ENCODE results near the gene SMAD3. TPM values are rescaled to one million over a fixed set of nuclear protein-coding genes. Genes with fewer than 3 reads are reported as not detected.
A peak's percentile ranks its signal among the peaks of the same experiment; 100 is the strongest.

Gene SMAD3
- total RNA-seq, 2 experiments from 2014 or later: 33.7 to 40.8 TPM

DNA sequence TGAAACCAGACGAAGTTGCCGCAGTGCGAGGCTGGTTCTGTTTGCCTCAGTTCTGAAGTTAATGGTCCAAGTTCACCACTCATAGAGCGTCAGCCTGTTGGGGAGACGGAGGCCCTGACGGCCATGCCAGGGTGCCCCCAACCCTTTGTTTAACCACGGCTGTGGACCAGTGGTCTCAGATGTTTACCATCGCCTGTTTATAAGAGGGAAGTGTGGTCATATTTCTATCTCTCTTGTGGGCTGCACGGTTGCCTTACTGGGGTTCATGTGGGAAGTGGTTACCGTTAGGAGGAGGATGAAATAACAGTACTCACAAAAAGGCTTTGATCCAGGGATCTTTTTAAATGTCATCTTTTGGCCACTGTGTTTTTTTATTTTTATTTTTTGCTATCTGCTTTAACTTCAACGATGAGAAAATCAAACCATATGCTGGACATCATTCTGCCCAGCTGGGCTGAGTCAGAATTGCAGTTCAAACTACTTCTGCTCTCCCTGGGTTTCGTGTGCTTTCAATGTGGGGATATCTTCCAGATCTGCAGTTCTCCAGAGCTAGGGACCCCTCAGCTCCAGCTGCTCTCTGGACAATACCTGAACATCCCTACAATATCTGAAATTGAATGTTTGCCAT, 17.8 kb downstream of the SMAD3 start:
- H3K4me1 Mint-ChIP-seq: peaks cover 92% of the 10 kb centered on the region
- peak overlapping the region; percentile 82 for H3K27ac Mint-ChIP-seq
- POLR2A ChIA-PET: interaction anchor here (0.9 to 3.9 kb wide), 4 partner anchors 15 to 18 kb away, joined by 4 to 34 read pairs (median 16); no protein-coding TSS in a partner anchor
- intact Hi-C loops (cut with DNase I, micrococcal nuclease): loop anchor here (5.0 to 10.0 kb wide), 4 partner anchors 51 to 222 kb away; no protein-coding TSS in a partner anchor
- H3K27me3 Mint-ChIP-seq: no peaks in the 10 kb centered on the region
- peaks cover 3% of the 10 kb centered on the region for H3K9me3 Mint-ChIP-seq (ENCODE audit: low read depth)
- peak; percentile 27 for DNase-seq
- ATAC-seq: no peak
- H3K4me3 Mint-ChIP-seq: peak overlapping the region; percentile 41
- peaks cover 26% of the 10 kb centered on the region for H3K36me3 Mint-ChIP-seq (ENCODE audit: low read depth)
- CTCF ChIA-PET: interaction anchor here (0.7 to 2.8 kb wide), 3 partner anchors 14 to 18 kb away, joined by 3 to 20 read pairs (median 13); no protein-coding TSS in a partner anchor

GRCh38 chr15:67084561-67084960, 19.2 kb downstream of the SMAD3 start:
- POLR2A ChIA-PET: interaction anchor here (0.6 to 3.8 kb wide), 6 partner anchors 14 to 45 kb away, joined by 3 to 24 read pairs (median 7); no protein-coding TSS in a partner anchor

DNA sequence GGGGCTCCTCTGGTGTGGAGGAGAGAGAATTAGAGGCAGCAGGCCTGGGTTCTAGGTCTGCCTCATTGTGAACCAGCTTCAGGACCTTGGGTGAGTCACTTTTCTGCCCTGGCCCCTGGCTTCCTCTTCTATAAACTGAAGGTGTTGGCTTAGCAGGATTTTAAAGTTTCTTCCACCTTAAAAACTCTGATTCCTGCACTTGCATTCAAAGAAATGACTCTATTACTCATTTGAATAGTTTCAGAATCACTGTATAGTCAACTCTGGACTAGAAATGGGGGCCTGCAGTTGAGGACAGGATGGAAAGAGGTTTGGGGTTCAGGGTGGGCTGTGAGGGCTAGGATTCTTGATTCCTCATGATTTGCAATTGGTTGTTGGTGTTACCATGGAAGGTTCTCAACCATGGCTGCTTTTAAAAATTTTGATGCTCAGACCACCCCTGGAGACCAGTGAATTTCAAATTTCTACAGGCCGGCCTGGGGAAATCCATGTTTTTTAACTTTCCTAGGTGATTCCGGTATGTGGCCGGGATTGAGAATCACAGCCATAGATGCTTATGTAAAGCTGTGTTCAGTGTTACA, 19.9 kb downstream of the SMAD3 start:
- ATAC-seq: peak; percentile 71
- POLR2A ChIA-PET: interaction anchor here (0.7 to 3.8 kb wide), 7 partner anchors 13 to 169 kb away, joined by 3 to 24 read pairs (median 4); partner anchors contain the start of genes AAGAB and IQCH
- Mint-ChIP-seq H3K27ac (peak overlapping the region; percentile 82), H3K9me3 (ENCODE audit: low read depth) (peaks cover 3% of the 10 kb centered on the region), H3K27me3 (no peaks in the 10 kb centered on the region), H3K36me3 (ENCODE audit: low read depth) (peaks cover 24% of the 10 kb centered on the region), H3K4me3 (peak overlapping the region; percentile 52), H3K4me1 (peaks cover 97% of the 10 kb centered on the region)
- intact Hi-C loops (cut with DNase I, micrococcal nuclease): loop anchor here (1.0 to 10.0 kb wide), 11 partner anchors 16 to 222 kb away; partner anchors contain the start of genes AAGAB (in 1 of the 2) and IQCH (in 1 of the 2)
- CTCF ChIA-PET: interaction anchor here (0.6 to 3.7 kb wide), 6 partner anchors 16 to 219 kb away, joined by 3 to 25 read pairs (median 3); no protein-coding TSS in a partner anchor
- peak; percentile 83 for DNase-seq

More at GRCh38 chr15:67084561-67084960, 19.2 kb downstream of the SMAD3 start:
- Mint-ChIP-seq H3K27ac (peak overlapping the region; percentile 82), H3K27me3 (no peaks in the 10 kb centered on the region), H3K4me1 (peaks cover 98% of the 10 kb centered on the region), H3K9me3 (ENCODE audit: low read depth) (peaks cover 3% of the 10 kb centered on the region), H3K36me3 (ENCODE audit: low read depth) (peaks cover 24% of the 10 kb centered on the region), H3K4me3 (peak overlapping the region; percentile 52)
- CTCF ChIA-PET: interaction anchor here (0.6 to 3.7 kb wide), 5 partner anchors 9 to 1229 kb away, joined by 3 to 25 read pairs (median 6); no protein-coding TSS in a partner anchor
- intact Hi-C loops (cut with DNase I, micrococcal nuclease): loop anchor here (2.0 to 10.0 kb wide), 5 partner anchors 50 to 220 kb away; no protein-coding TSS in a partner anchor
- DNase-seq (no peak), ATAC-seq (no peak)

- H3K36me3 Mint-ChIP-seq (ENCODE audit: low read depth): peaks cover 24% of the 10 kb centered on the region
- ATAC-seq (peak; percentile 40), DNase-seq (peak; percentile 53)
- H3K27ac Mint-ChIP-seq: peak overlapping the region; percentile 82
- peak overlapping the region; percentile 52 for H3K4me3 Mint-ChIP-seq
- peaks cover 97% of the 10 kb centered on the region for H3K4me1 Mint-ChIP-seq
- intact Hi-C loops (cut with DNase I, micrococcal nuclease): loop anchor here (1.0 to 10.0 kb wide), 11 partner anchors 15 to 221 kb away; partner anchors contain the start of genes AAGAB (in 1 of the 2) and IQCH (in 1 of the 2)
- CTCF ChIA-PET: interaction anchor here (0.6 to 3.7 kb wide), 6 partner anchors 15 to 218 kb away, joined by 3 to 25 read pairs (median 3); no protein-coding TSS in a partner anchor
- peaks cover 3% of the 10 kb centered on the region for H3K9me3 Mint-ChIP-seq (ENCODE audit: low read depth)
- POLR2A ChIA-PET: interaction anchor here (0.7 to 3.8 kb wide), 6 partner anchors 12 to 168 kb away, joined by 3 to 24 read pairs (median 7); partner anchors contain the start of genes AAGAB and IQCH
- H3K27me3 Mint-ChIP-seq: no peaks in the 10 kb centered on the region
Observed at GRCh38 chr15:67085818-67086636, 20.6 kb downstream of the SMAD3 start.

GRCh38 chr15:67086637-67086914, 21.2 kb downstream of the SMAD3 start:
- H3K4me3 Mint-ChIP-seq: peak overlapping the region; percentile 1
- ATAC-seq (no peak), DNase-seq (no peak)
- ChIA-PET POLR2A (interaction anchor here (1.8 to 3.8 kb wide), 3 partner anchors 12 to 16 kb away, joined by 10 to 24 read pairs (median 10); no protein-coding TSS in a partner anchor), CTCF (interaction anchor here (0.6 to 3.7 kb wide), 2 partner anchors 15 to 31 kb away, joined by 3 to 25 read pairs; no protein-coding TSS in a partner anchor)
- no peaks in the 10 kb centered on the region for H3K9me3 Mint-ChIP-seq (ENCODE audit: low read depth)
- H3K36me3 Mint-ChIP-seq (ENCODE audit: low read depth): peaks cover 20% of the 10 kb centered on the region
- intact Hi-C loops (cut with DNase I, micrococcal nuclease): loop anchor here (5.0 to 10.0 kb wide), 2 partner anchors 218 to 221 kb away; no protein-coding TSS in a partner anchor
- no peaks in the 10 kb centered on the region for H3K27me3 Mint-ChIP-seq
- H3K4me1 Mint-ChIP-seq: peaks cover 96% of the 10 kb centered on the region
- peak overlapping the region; percentile 82 for H3K27ac Mint-ChIP-seq

- peaks cover 14% of the 10 kb centered on the region for H3K36me3 Mint-ChIP-seq (ENCODE audit: low read depth)
- ChIA-PET POLR2A (no interaction called here), CTCF (interaction anchor here (0.7 to 1.4 kb wide), 5 partner anchors 14 to 52 kb away, joined by 3 read pairs; no protein-coding TSS in a partner anchor)
- no peak for DNase-seq
- peaks cover 96% of the 10 kb centered on the region for H3K4me1 Mint-ChIP-seq
- H3K4me3 Mint-ChIP-seq: no peak overlapping the region
- H3K27ac Mint-ChIP-seq: peak overlapping the region; percentile 55
- intact Hi-C loops (cut with DNase I, micrococcal nuclease): loop anchor here (5.0 to 10.0 kb wide), 2 partner anchors 217 to 220 kb away; no protein-coding TSS in a partner anchor
- no peaks in the 10 kb centered on the region for H3K27me3 Mint-ChIP-seq
- no peaks in the 10 kb centered on the region for H3K9me3 Mint-ChIP-seq (ENCODE audit: low read depth)
- ATAC-seq: no peak
Observed at GRCh38 chr15:67087507-67088172, 22.2 kb downstream of the SMAD3 start.

GRCh38 chr15:67089217-67090193, 24.1 kb downstream of the SMAD3 start:
- no peak overlapping the region for H3K27ac Mint-ChIP-seq
- DNase-seq (no peak), ATAC-seq (no peak)
- no peaks in the 10 kb centered on the region for H3K27me3 Mint-ChIP-seq
- ChIA-PET POLR2A (interaction anchor here (1.0 kb wide), 1 partner anchor 11 kb away, joined by 3 read pairs; no protein-coding TSS in a partner anchor), CTCF (interaction anchor here (0.6 to 1.4 kb wide), 4 partner anchors 12 to 1217 kb away, joined by 3 to 7 read pairs (median 4); partner anchors contain the start of gene SMAD3)
- peaks cover 10% of the 10 kb centered on the region for H3K36me3 Mint-ChIP-seq (ENCODE audit: low read depth)
- peaks cover 92% of the 10 kb centered on the region for H3K4me1 Mint-ChIP-seq
- H3K9me3 Mint-ChIP-seq (ENCODE audit: low read depth): no peaks in the 10 kb centered on the region
- intact Hi-C loops (cut with DNase I, micrococcal nuclease): loop anchor here (5.0 to 10.0 kb wide), 2 partner anchors 215 to 218 kb away; no protein-coding TSS in a partner anchor
- no peak overlapping the region for H3K4me3 Mint-ChIP-seq

GRCh38 chr15:67090297-67091070, 25.1 kb downstream of the SMAD3 start:
- CTCF ChIA-PET: interaction anchor here (0.6 to 1.4 kb wide), 5 partner anchors 11 to 1216 kb away, joined by 3 to 7 read pairs (median 4); partner anchors contain the start of gene SMAD3
- H3K4me3 Mint-ChIP-seq: no peak overlapping the region
- DNase-seq (no peak), ATAC-seq (no peak)
- H3K9me3 Mint-ChIP-seq (ENCODE audit: low read depth): no peaks in the 10 kb centered on the region
- intact Hi-C loops (cut with DNase I, micrococcal nuclease): loop anchor here in 1 of 2 experiments (1.0 kb wide), 1 partner anchor 11 kb away; no protein-coding TSS in a partner anchor
- POLR2A ChIA-PET: interaction anchor here (1.0 kb wide), 1 partner anchor 10 kb away, joined by 3 read pairs; no protein-coding TSS in a partner anchor
- H3K27ac Mint-ChIP-seq: peak overlapping the region; percentile 11
- H3K27me3 Mint-ChIP-seq: no peaks in the 10 kb centered on the region
- peaks cover 15% of the 10 kb centered on the region for H3K36me3 Mint-ChIP-seq (ENCODE audit: low read depth)
- H3K4me1 Mint-ChIP-seq: peaks cover 91% of the 10 kb centered on the region
